Measurements from ENCODE around the gene CKLF. TPM values are rescaled to one million over a fixed set of nuclear protein-coding genes. Genes with fewer than 3 reads are reported as not detected.
"Not testable (repeated sequence)": the region's sequence is repeated elsewhere in the genome, so short reads cannot be mapped to it uniquely, and the experiment has no call there.

CKLF gene
- total and polyA plus RNA-seq, 7 experiments from 2014 or later: 24.1 to 160 (median 45.9) TPM

DNA sequence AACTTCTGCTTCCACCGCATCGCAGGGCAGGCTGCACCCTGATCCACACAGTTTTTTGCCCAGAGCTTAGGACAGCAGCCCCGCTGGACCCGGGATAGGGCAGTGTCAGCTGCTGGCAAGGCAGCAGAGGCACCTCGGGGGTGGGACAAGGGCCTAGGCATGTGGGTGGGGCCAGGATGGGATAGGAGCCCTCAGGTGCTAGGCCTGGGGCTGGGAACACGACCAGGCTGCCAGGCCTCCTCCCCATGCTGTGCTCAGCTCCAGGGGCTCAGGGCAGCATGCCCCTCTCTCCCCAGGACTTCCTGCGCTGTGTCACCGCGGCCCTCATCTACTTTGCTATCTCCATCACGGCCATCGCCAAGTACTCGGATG, 56.7 kb downstream of the CKLF start:
- Histone ChIP-seq H3K4me1 (ENCODE audit: control insufficient read depth in 2 of 2, insufficient read depth in 2 of 2, low read length in 2 of 2) (peaks cover 17 to 28% of the 10 kb centered on the region in 2 donors), H3K27me3 (ENCODE audit: control insufficient read depth in 2 of 2, insufficient read depth in 2 of 2, low read length in 2 of 2) (no peaks in the 10 kb centered on the region), H3K9me3 (ENCODE audit: control insufficient read depth in 2 of 3, low read length in 3 of 3) (no peaks in the 10 kb centered on the region), H3K4me3 (ENCODE audit: low read length) (no peak overlapping the region), H3K27ac (ENCODE audit: low read depth, low read length) (peak overlapping the region; percentile 40), H3K36me3 (ENCODE audit: control insufficient read depth in 2 of 3, insufficient read depth in 3 of 3, low read length in 3 of 3) (peaks cover 5 to 57% (median 8%) of the 10 kb centered on the region in 3 experiments)
- Mint-ChIP-seq H3K36me3 (peaks cover 0 to 15% (median 5%) of the 10 kb centered on the region in 5 donors), H3K4me1 (peaks cover 14 to 31% (median 29%) of the 10 kb centered on the region in 7 donors), H3K9me3 (no peaks in the 10 kb centered on the region), H3K27me3 (no peaks in the 10 kb centered on the region), H3K27ac (no peak overlapping the region), H3K4me3 (no peak overlapping the region)
- ChIA-PET POLR2A (interaction anchor here (1.2 kb wide), 1 partner anchor 42 kb away, joined by 3 read pairs; no protein-coding TSS in a partner anchor), CTCF (interaction anchor here (0.5 to 3.0 kb wide), 18 partner anchors 9 to 281 kb away, joined by 3 to 26 read pairs (median 4); partner anchors contain the start of genes CKLF and CMTM2)
- ATAC-seq (no peak), DNase-seq (no peak)
- intact Hi-C loops (cut with micrococcal nuclease): loop anchor here (2.0 to 5.0 kb wide), 5 partner anchors 42 to 264 kb away; partner anchors contain the start of genes CMTM4 (in 1 of the 2) and DYNC1LI2 (in 1 of the 2)

GRCh38 chr16:66610111-66610820, 57.9 kb downstream of the CKLF start:
- no peak overlapping the region for H3K4me3 Mint-ChIP-seq
- intact Hi-C loops (cut with micrococcal nuclease): no loop called here
- H3K27me3 ChIP-seq (ENCODE audit: control insufficient read depth in 2 of 2, insufficient read depth in 2 of 2, low read length in 2 of 2): no peaks in the 10 kb centered on the region

DNA sequence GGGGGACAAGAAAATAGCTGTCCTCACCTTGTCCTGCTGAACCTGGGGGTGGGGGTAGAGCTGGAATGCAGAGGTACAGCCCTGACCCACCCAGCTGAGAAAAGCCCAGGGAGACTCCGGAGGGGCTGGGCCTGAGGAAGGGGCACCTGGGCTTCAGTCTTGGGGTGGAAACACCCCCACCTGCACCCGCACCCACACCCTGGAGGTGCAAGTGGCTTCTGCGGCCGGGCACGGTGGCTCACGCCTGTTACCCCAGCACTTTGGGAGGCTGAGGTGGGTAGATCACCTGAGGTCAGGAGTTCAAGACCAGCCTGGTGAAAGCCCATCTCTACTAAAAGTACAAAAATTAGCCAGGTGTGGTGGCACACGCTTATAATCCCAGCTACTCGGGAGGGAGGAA, 59.5 kb downstream of the CKLF start:
- POLR2A ChIA-PET; intact Hi-C loops (cut with micrococcal nuclease); H3K9me3 Mint-ChIP-seq; H3K4me3 ChIP-seq (ENCODE audit: low read length); CTCF ChIA-PET; ATAC-seq; H3K27me3 Mint-ChIP-seq; H3K27me3 ChIP-seq (ENCODE audit: control insufficient read depth in 2 of 2, insufficient read depth in 2 of 2, low read length in 2 of 2); H3K27ac ChIP-seq (ENCODE audit: low read depth, low read length); DNase-seq; H3K27ac Mint-ChIP-seq; H3K4me3 Mint-ChIP-seq; H3K9me3 ChIP-seq (ENCODE audit: control insufficient read depth in 2 of 3, low read length in 3 of 3): not testable (repeated sequence)
- Histone ChIP-seq H3K36me3 (ENCODE audit: control insufficient read depth in 2 of 3, insufficient read depth in 3 of 3, low read length in 3 of 3) (peaks cover 5 to 57% (median 8%) of the 10 kb centered on the region in 3 experiments), H3K4me1 (ENCODE audit: control insufficient read depth in 2 of 2, insufficient read depth in 2 of 2, low read length in 2 of 2) (peaks cover 8 to 13% of the 10 kb centered on the region in 2 donors)
- H3K36me3 Mint-ChIP-seq: peaks cover 0 to 12% (median 5%) of the 10 kb centered on the region in 5 donors
- peaks cover 6 to 20% (median 17%) of the 10 kb centered on the region in 7 donors for H3K4me1 Mint-ChIP-seq

More at GRCh38 chr16:66610111-66610820, 57.9 kb downstream of the CKLF start:
- ChIA-PET POLR2A (interaction anchor here (0.8 kb wide), 1 partner anchor 40 kb away, joined by 3 read pairs; no protein-coding TSS in a partner anchor), CTCF (interaction anchor here (0.7 to 1.0 kb wide), 3 partner anchors 9 to 258 kb away, joined by 3 to 5 read pairs (median 3); no protein-coding TSS in a partner anchor)
- Histone ChIP-seq H3K9me3 (ENCODE audit: control insufficient read depth in 2 of 3, low read length in 3 of 3) (no peaks in the 10 kb centered on the region), H3K4me3 (ENCODE audit: low read length) (no peak overlapping the region), H3K27ac (ENCODE audit: low read depth, low read length) (no peak overlapping the region), H3K4me1 (ENCODE audit: control insufficient read depth in 2 of 2, insufficient read depth in 2 of 2, low read length in 2 of 2) (peaks cover 17 to 26% of the 10 kb centered on the region in 2 donors), H3K36me3 (ENCODE audit: control insufficient read depth in 2 of 3, insufficient read depth in 3 of 3, low read length in 3 of 3) (peaks cover 5 to 57% (median 8%) of the 10 kb centered on the region in 3 experiments)
- H3K9me3 Mint-ChIP-seq: no peaks in the 10 kb centered on the region
- no peak for ATAC-seq
- peaks cover 14 to 31% (median 27%) of the 10 kb centered on the region in 7 donors for H3K4me1 Mint-ChIP-seq
- H3K27ac Mint-ChIP-seq: peak overlapping the region in 3 of 9 donors; percentile 46 to 59 (median 57)
- H3K36me3 Mint-ChIP-seq: peaks cover 0 to 13% (median 5%) of the 10 kb centered on the region in 5 donors
- no peak for DNase-seq
- H3K27me3 Mint-ChIP-seq: no peaks in the 10 kb centered on the region

- Histone ChIP-seq H3K4me3 (ENCODE audit: low read length) (no peak overlapping the region), H3K4me1 (ENCODE audit: control insufficient read depth in 2 of 2, insufficient read depth in 2 of 2, low read length in 2 of 2) (peaks cover 8 to 11% of the 10 kb centered on the region in 2 donors), H3K36me3 (ENCODE audit: control insufficient read depth in 2 of 3, insufficient read depth in 3 of 3, low read length in 3 of 3) (peaks cover 5 to 57% (median 8%) of the 10 kb centered on the region in 3 experiments), H3K9me3 (ENCODE audit: control insufficient read depth in 2 of 3, low read length in 3 of 3) (no peaks in the 10 kb centered on the region), H3K27ac (ENCODE audit: low read depth, low read length) (no peak overlapping the region), H3K27me3 (ENCODE audit: control insufficient read depth in 2 of 2, insufficient read depth in 2 of 2, low read length in 2 of 2) (no peaks in the 10 kb centered on the region)
- ATAC-seq: no peak
- H3K27me3 Mint-ChIP-seq: no peaks in the 10 kb centered on the region
- peaks cover 6 to 14% (median 12%) of the 10 kb centered on the region in 7 donors for H3K4me1 Mint-ChIP-seq
- ChIA-PET POLR2A (no interaction called here), CTCF (no interaction called here)
- H3K27ac Mint-ChIP-seq: no peak overlapping the region
- peaks cover 0 to 12% (median 5%) of the 10 kb centered on the region in 5 donors for H3K36me3 Mint-ChIP-seq
- H3K4me3 Mint-ChIP-seq: no peak overlapping the region
- DNase-seq: no peak
- no peaks in the 10 kb centered on the region for H3K9me3 Mint-ChIP-seq
- intact Hi-C loops (cut with micrococcal nuclease): no loop called here
Observed at GRCh38 chr16:66612422-66612821, 60.0 kb downstream of the CKLF start.

- no peaks in the 10 kb centered on the region for H3K4me1 ChIP-seq (ENCODE audit: control insufficient read depth in 2 of 2, insufficient read depth in 2 of 2, low read length in 2 of 2)
- Mint-ChIP-seq H3K36me3 (peaks cover 0 to 12% (median 5%) of the 10 kb centered on the region in 5 donors), H3K27me3 (no peaks in the 10 kb centered on the region), H3K27ac (peak overlapping the region in 1 of 9 donors; percentile 55), H3K4me1 (peaks cover 0 to 5% (median 0%) of the 10 kb centered on the region in 7 donors), H3K4me3 (no peak overlapping the region), H3K9me3 (no peaks in the 10 kb centered on the region)
- ATAC-seq (no peak), DNase-seq (no peak)
- ChIA-PET CTCF (no interaction called here), POLR2A (interaction anchor here (0.6 to 1.5 kb wide), 2 partner anchors 31 to 63 kb away, joined by 3 read pairs; no protein-coding TSS in a partner anchor)
- intact Hi-C loops (cut with micrococcal nuclease): no loop called here
- no peaks in the 10 kb centered on the region for H3K9me3 ChIP-seq (ENCODE audit: control insufficient read depth in 2 of 3, low read length in 3 of 3)
- H3K27me3 ChIP-seq (ENCODE audit: control insufficient read depth in 2 of 2, insufficient read depth in 2 of 2, low read length in 2 of 2): no peaks in the 10 kb centered on the region
- no peak overlapping the region for H3K27ac ChIP-seq (ENCODE audit: low read depth, low read length)
- peaks cover 5 to 51% (median 8%) of the 10 kb centered on the region in 3 experiments for H3K36me3 ChIP-seq (ENCODE audit: control insufficient read depth in 2 of 3, insufficient read depth in 3 of 3, low read length in 3 of 3)
- no peak overlapping the region for H3K4me3 ChIP-seq (ENCODE audit: low read length)
Observed at GRCh38 chr16:66614161-66614802, 61.9 kb downstream of the CKLF start.

Measured in naive thymus-derived CD4-positive, alpha-beta T cell (primary cell).